ENCODE data around the gene NOXA1. TPM values are rescaled to one million over a fixed set of nuclear protein-coding genes. Genes with fewer than 3 reads are reported as not detected.

The NOXA1 gene
- polyA plus RNA-seq, 3 donors: 1.3 to 9.4 (median 1.6) TPM

DNA sequence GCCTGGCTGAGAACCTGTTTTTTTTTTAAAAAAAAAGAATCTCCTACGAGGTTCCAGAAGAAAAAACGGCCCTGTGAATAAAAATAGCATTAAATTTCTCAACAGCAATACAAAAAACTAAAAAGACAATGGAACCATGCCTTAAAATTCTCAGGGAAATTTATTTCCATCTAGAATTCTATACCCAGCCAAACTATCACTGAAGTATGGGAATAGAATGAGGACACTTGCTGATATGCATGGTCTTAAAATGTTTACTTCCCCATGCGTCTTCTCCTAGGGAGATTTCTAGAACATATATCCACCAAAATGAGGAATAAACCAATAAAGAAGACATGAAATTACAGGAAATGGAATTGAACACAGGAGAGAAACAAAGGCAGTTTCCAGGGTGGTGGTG lies 52.5 kb downstream of the NOXA1 start:
- no peaks in the 10 kb centered on the region for H3K36me3 ChIP-seq (replicated peaks in 1 of 2; ENCODE audit: control insufficient read depth in 1 of 2, insufficient read depth in 2 of 2, low read length in 2 of 2)
- peaks cover 7 to 11% (median 8%) of the 10 kb centered on the region in 3 donors for H3K27me3 Mint-ChIP-seq (ENCODE audit: low read depth in 3 of 3)

DNA sequence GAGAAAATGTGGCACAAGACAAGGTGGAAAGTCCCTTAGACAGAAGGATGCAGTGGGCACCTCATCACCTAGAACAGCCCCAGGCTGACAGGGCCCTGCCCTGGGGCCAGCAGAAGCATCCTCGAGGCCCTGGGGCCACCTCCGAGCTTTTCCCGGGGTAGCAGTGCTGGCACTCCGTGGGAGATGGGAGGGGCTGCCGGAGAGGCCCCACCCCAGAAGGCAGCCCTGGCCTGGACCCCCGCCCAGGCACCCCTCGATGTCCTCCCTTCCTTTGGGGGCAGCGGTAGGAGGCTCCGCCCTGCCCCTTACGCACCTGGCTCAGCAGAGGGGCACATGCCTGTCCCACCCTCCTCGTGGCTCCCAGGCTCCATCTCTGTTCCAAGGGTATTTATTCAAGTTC lies 53.7 kb downstream of the NOXA1 start:
- no peaks in the 10 kb centered on the region for H3K36me3 Mint-ChIP-seq
- TF ChIP-seq, protein P1, sequence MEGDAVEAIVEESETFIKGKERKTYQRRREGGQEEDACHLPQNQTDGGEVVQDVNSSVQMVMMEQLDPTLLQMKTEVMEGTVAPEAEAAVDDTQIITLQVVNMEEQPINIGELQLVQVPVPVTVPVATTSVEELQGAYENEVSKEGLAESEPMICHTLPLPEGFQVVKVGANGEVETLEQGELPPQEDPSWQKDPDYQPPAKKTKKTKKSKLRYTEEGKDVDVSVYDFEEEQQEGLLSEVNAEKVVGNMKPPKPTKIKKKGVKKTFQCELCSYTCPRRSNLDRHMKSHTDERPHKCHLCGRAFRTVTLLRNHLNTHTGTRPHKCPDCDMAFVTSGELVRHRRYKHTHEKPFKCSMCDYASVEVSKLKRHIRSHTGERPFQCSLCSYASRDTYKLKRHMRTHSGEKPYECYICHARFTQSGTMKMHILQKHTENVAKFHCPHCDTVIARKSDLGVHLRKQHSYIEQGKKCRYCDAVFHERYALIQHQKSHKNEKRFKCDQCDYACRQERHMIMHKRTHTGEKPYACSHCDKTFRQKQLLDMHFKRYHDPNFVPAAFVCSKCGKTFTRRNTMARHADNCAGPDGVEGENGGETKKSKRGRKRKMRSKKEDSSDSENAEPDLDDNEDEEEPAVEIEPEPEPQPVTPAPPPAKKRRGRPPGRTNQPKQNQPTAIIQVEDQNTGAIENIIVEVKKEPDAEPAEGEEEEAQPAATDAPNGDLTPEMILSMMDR (IDR thresholded peaks at IDR 0.05): no peak
- 97% methylated on average over 10 of the region's 11 CpGs for WGBS (ENCODE audit: insufficient coverage)
- no peaks in the 10 kb centered on the region for H3K27me3 ChIP-seq (ENCODE audit: control insufficient read depth in 2 of 2, insufficient read depth in 2 of 2, low read length in 2 of 2)
- peaks cover 6 to 8% (median 8%) of the 10 kb centered on the region in 3 donors for H3K27me3 Mint-ChIP-seq (ENCODE audit: low read depth in 3 of 3)
- H3K9ac ChIP-seq (ENCODE audit: insufficient read depth, low read length, poor library complexity, severe bottlenecking): no peak overlapping the region
- H3K9me3 Mint-ChIP-seq: peaks cover 24 to 46% (median 40%) of the 10 kb centered on the region in 7 donors
- no peak overlapping the region for H3K4me3 ChIP-seq (replicated peaks in 1 of 3; ENCODE audit: low read depth in 2 of 3, low read length in 3 of 3)
- no peak overlapping the region for H3K4me3 Mint-ChIP-seq
- intact Hi-C loops (cut with micrococcal nuclease): no loop called here
- H3K4me1 ChIP-seq (ENCODE audit: control insufficient read depth in 1 of 2, insufficient read depth in 2 of 2, low read length in 2 of 2): peaks cover 2 to 5% of the 10 kb centered on the region in 2 donors
- no peak overlapping the region for H3K4me2 ChIP-seq (replicated peaks; ENCODE audit: extremely low read depth, low read length, poor library complexity, severe bottlenecking)
- peaks cover 5% of the 10 kb centered on the region for H3K4me1 Mint-ChIP-seq
- H3K27ac ChIP-seq (ENCODE audit: low read depth in 1 of 2, low read length in 2 of 2): no peak overlapping the region
- H3K79me2 ChIP-seq (ENCODE audit: insufficient read depth, low read length): no peaks in the 10 kb centered on the region
- no peak for DNase-seq
- H3K9me3 ChIP-seq (replicated peaks in 1 of 2; ENCODE audit: control insufficient read depth in 1 of 2, insufficient read depth in 1 of 2, low read length in 2 of 2): peaks cover 32 to 38% of the 10 kb centered on the region in 2 donors
- H2AFZ ChIP-seq (ENCODE audit: insufficient read depth, low read depth, low read length, poor library complexity, severe bottlenecking): no peak overlapping the region
- no peak overlapping the region for H3K27ac Mint-ChIP-seq
- no peaks in the 10 kb centered on the region for H3K36me3 ChIP-seq (replicated peaks in 1 of 2; ENCODE audit: control insufficient read depth in 1 of 2, insufficient read depth in 2 of 2, low read length in 2 of 2)
- H4K20me1 ChIP-seq (ENCODE audit: insufficient read depth, low read length): no peaks in the 10 kb centered on the region

More for the DNA sequence above, 52.5 kb downstream of the NOXA1 start:
- WGBS (ENCODE audit: insufficient coverage): no CpG with 5 or more reads among the region's 3 CpGs
- H3K27ac ChIP-seq (ENCODE audit: low read depth in 1 of 2, low read length in 2 of 2): no peak overlapping the region
- DNase-seq: no peak
- no peak overlapping the region for H3K27ac Mint-ChIP-seq
- H3K9me3 ChIP-seq (replicated peaks in 1 of 2; ENCODE audit: control insufficient read depth in 1 of 2, insufficient read depth in 1 of 2, low read length in 2 of 2): peaks cover 32 to 38% of the 10 kb centered on the region in 2 donors
- H3K4me3 Mint-ChIP-seq: no peak overlapping the region
- intact Hi-C loops (cut with micrococcal nuclease): no loop called here
- no peaks in the 10 kb centered on the region for H3K4me1 ChIP-seq (ENCODE audit: control insufficient read depth in 1 of 2, insufficient read depth in 2 of 2, low read length in 2 of 2)
- peaks cover 2% of the 10 kb centered on the region for H3K4me1 Mint-ChIP-seq
- TF ChIP-seq, protein P1 (IDR thresholded peaks at IDR 0.05): no peak
- H4K20me1 ChIP-seq (ENCODE audit: insufficient read depth, low read length): no peaks in the 10 kb centered on the region
- H3K9me3 Mint-ChIP-seq: peaks cover 24 to 46% (median 40%) of the 10 kb centered on the region in 7 donors
- H3K79me2 ChIP-seq (ENCODE audit: insufficient read depth, low read length): no peaks in the 10 kb centered on the region
- no peak overlapping the region for H2AFZ ChIP-seq (ENCODE audit: insufficient read depth, low read depth, low read length, poor library complexity, severe bottlenecking)
- no peaks in the 10 kb centered on the region for H3K36me3 Mint-ChIP-seq
- H3K9ac ChIP-seq (ENCODE audit: insufficient read depth, low read length, poor library complexity, severe bottlenecking): no peak overlapping the region
- H3K4me3 ChIP-seq (replicated peaks in 1 of 3; ENCODE audit: low read depth in 2 of 3, low read length in 3 of 3): no peak overlapping the region
- no peak overlapping the region for H3K4me2 ChIP-seq (replicated peaks; ENCODE audit: extremely low read depth, low read length, poor library complexity, severe bottlenecking)
- no peaks in the 10 kb centered on the region for H3K27me3 ChIP-seq (ENCODE audit: control insufficient read depth in 2 of 2, insufficient read depth in 2 of 2, low read length in 2 of 2)
